HCT116 (cell line): ENCODE measurements around the gene CCNK. TPM values are rescaled to one million over a fixed set of nuclear protein-coding genes. Genes with fewer than 3 reads are reported as not detected.

Experiments
- ATAC-seq: fragments of 200-7000 bp; cut with Tn5 transposase; 2 replicates; pipeline ENCODE4 v1.9.1; 2020; ENCODE audit warnings: mild to moderate bottlenecking, moderate library complexity
- BruUV-seq: library from RNA; stranded (reverse); fragments of 400-500 nt; replicated peaks from 2 replicates; lab custom pipeline; 2021; lab: Mats Ljungman, UMichigan
- CTCF ChIA-PET: fragments of 300-600 bp; sonication (Branson Sonifier 250); formaldehyde crosslinking; loops from one replicate; lab custom pipeline; 2021; ENCODE audit warnings: antibody characterized with exemption; lab: Charles Lee
- POLR2A ChIA-PET: fragments of 300-600, 350-600 bp; sonication (Branson Sonifier 250); formaldehyde crosslinking; loops from one replicate; lab custom pipeline; 2021; ENCODE audit warnings: antibody characterized with exemption; lab: Charles Lee
- RAD21 ChIA-PET, 2 experiments: fragments of 300-600 bp; sonication (Branson Sonifier 250); formaldehyde crosslinking; loops; one replicate each; lab custom pipeline; 2023; ENCODE audit warnings: low total read pairs in 2 of 2; ENCODE audit not compliant: uncharacterized antibody in 2 of 2, unreplicated experiment in 2 of 2, low non-redundant PET in 1 of 2; lab: Charles Lee
- DNase-seq: peaks from one replicate; pipeline ENCODE4 v3.0.0-alpha.2; 2010; ENCODE audit warnings: low read depth, low spot score
- H2AFZ ChIP-seq: fragments of 200-600 bp; shearing (Covaris generic), sonication (generic); 2 replicates; pipeline ENCODE4 v1.6.1; 2017; ENCODE audit warnings: low read depth, mixed run types, mixed read lengths, antibody characterized with exemption, low read length; ENCODE audit not compliant: poor library complexity, severe bottlenecking
- H3K27ac ChIP-seq: 2 replicates; pipeline ENCODE4 v1.5.1; 2012; ENCODE audit warnings: low read depth, low read length
- H3K27me3 ChIP-seq: fragments of 200-600 bp; sonication (generic); 2 replicates; pipeline ENCODE4 v1.6.1; 2016; ENCODE audit warnings: mixed run types, low read length, mixed read lengths; ENCODE audit not compliant: insufficient read depth
- H3K36me3 ChIP-seq, 2 experiments: fragments of 200-500 bp in 1 of 2; fragments of 200-600 bp in 1 of 2; sonication (Bioruptor generic) in 1 of 2; sonication (generic) in 1 of 2; 2 replicates each; pipeline versions ENCODE4 v1.5.1 to v1.6.1; 2014 to 2016; ENCODE audit warnings: low read length in 2 of 2, inconsistent platforms in 1 of 2, mixed read lengths in 1 of 2, mixed run types in 1 of 2; ENCODE audit not compliant: insufficient read depth in 2 of 2, control insufficient read depth in 1 of 2
- H3K4me1 ChIP-seq, 2 experiments: fragments of 200-600 bp in 1 of 2; sonication (generic) in 1 of 2; 2 replicates each; pipeline versions ENCODE4 v1.5.1 to v1.6.1; 2012 to 2017; ENCODE audit warnings: low read length in 2 of 2, inconsistent platforms in 1 of 2, mild to moderate bottlenecking in 1 of 2, mixed read lengths in 1 of 2, mixed run types in 1 of 2, moderate library complexity in 1 of 2; ENCODE audit not compliant: insufficient read depth in 2 of 2, control insufficient read depth in 1 of 2
- H3K4me2 ChIP-seq: fragments of 200-600 bp; sonication (generic); 2 replicates; pipeline ENCODE4 v1.6.1; 2017; ENCODE audit warnings: mixed run types, low read length, mixed read lengths
- H3K4me3 ChIP-seq, 2 experiments: fragments of 200-600 bp in 1 of 2; sonication (generic) in 1 of 2; replicated peaks in 1 of 2; 2 replicates each; pipeline ENCODE4 v1.5.1; 2011 to 2016; ENCODE audit warnings: low read length in 2 of 2, control low read depth in 1 of 2, low read depth in 1 of 2, mild to moderate bottlenecking in 1 of 2, mixed read lengths in 1 of 2, mixed run types in 1 of 2
- H3K79me2 ChIP-seq: fragments of 200-600 bp; sonication (generic); 2 replicates; pipeline ENCODE4 v1.6.1; 2017; ENCODE audit warnings: mild to moderate bottlenecking, mixed run types, low read length, moderate library complexity, mixed read lengths; ENCODE audit not compliant: insufficient read depth
- H3K9ac ChIP-seq: fragments of 200-600 bp; sonication (generic); 2 replicates; pipeline ENCODE4 v1.6.1; 2016; ENCODE audit warnings: low read length, mixed read lengths
- H3K9me2 ChIP-seq: fragments of 200-600 bp; sonication (generic), shearing (Covaris generic); 2 replicates; pipeline ENCODE4 v1.6.1; 2017; ENCODE audit warnings: mixed run types, mild to moderate bottlenecking, moderate library complexity; ENCODE audit not compliant: insufficient read depth
- H3K9me3 ChIP-seq, 2 experiments: fragments of 200-500 bp in 1 of 2; fragments of 200-600 bp in 1 of 2; sonication (Bioruptor generic) in 1 of 2; sonication (generic) in 1 of 2; 2 replicates each; pipeline ENCODE4 v1.6.1; 2014 to 2017; ENCODE audit warnings: low read length in 2 of 2, mixed read lengths in 2 of 2, inconsistent platforms in 1 of 2, low read depth in 1 of 2, mild to moderate bottlenecking in 1 of 2, mixed run types in 1 of 2, moderate library complexity in 1 of 2; ENCODE audit not compliant: control insufficient read depth in 1 of 2, insufficient read depth in 1 of 2
- H4K20me1 ChIP-seq: fragments of 200-600 bp; sonication (generic), shearing (Covaris generic); 2 replicates; pipeline ENCODE4 v1.6.1; 2017; ENCODE audit warnings: mixed run types, mild to moderate bottlenecking, moderate library complexity; ENCODE audit not compliant: insufficient read depth
- ELF1 ChIP-seq: IDR thresholded peaks from 2 replicates; pipeline ENCODE4 v1.6.1; 2012; ENCODE audit warnings: low read depth, borderline replicate concordance
- POLR2A ChIP-seq: IDR thresholded peaks from 2 replicates; pipeline ENCODE4 v1.7.0; 2011; ENCODE audit warnings: borderline replicate concordance; ENCODE audit not compliant: insufficient read depth, insufficient read length; ENCODE audit errors: extremely low read depth
- SRF ChIP-seq: IDR thresholded peaks from 2 replicates; pipeline ENCODE4 v1.6.1; 2012; ENCODE audit warnings: low read depth
- TCF7L2 ChIP-seq: IDR thresholded peaks from 2 replicates; pipeline ENCODE4 v1.7.0; 2011; ENCODE audit warnings: borderline replicate concordance, inconsistent platforms; ENCODE audit not compliant: insufficient read depth, insufficient read length; ENCODE audit errors: extremely low read depth
- intact Hi-C: fragments of 100-400 bp; cut with micrococcal nuclease; formaldehyde crosslinking; loops from 2 replicates; pipeline ENCODE4 v1.10.0; 2022
- total RNA-seq: library from RNA; stranded (reverse); gene quantifications from one replicate; pipeline ENCODE4 v1.2.1, GENCODE V29; 2021; ENCODE audit not compliant: unreplicated experiment
- TF ChIP-seq, protein P1 (sequence below): IDR thresholded peaks from 2 replicates; pipeline ENCODE4 v1.6.1; 2012; ENCODE audit warnings: low read depth

The CCNK gene
- total RNA-seq, 1 experiment from 2014 or later, result 68.2 TPM

DNA sequence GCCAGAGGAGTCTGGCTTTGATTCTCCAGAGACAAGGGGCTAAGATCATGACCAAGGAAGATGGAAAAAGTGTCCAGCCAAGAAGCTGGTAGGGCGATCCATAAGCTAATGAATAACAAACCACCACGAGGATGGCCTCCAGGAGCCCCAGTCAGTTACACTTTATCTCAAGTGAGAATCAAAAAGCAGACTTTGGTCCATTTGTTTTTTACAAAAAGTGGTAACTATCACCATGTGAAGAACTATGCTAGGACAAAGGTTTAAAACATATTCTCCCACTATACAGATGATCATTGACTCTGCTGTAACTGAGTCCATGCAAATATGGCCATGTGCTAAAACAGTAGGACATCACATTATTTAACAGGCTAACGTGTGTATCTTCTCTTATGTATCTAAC is 14.5 kb upstream of the CCNK start:
- POLR2A ChIA-PET, result interaction anchor here (1.4 kb wide), 1 partner anchor 14 kb away, joined by 4 read pairs; the partner anchor contains the start of genes CCNK and SETD3
- H3K4me2 ChIP-seq, result no peak overlapping the region
- intact Hi-C loops, result no loop called here
- RAD21 ChIA-PET, result no interaction called here
- peaks cover 0 to 12% of the 10 kb centered on the region in 2 experiments; a peak in 2 of 4 replicates for H3K36me3 ChIP-seq
- BruUV-seq, result no TSS peak
- TF ChIP-seq SRF, result no peak
- TF ChIP-seq POLR2A, result no peak
- TF ChIP-seq, protein P1, sequence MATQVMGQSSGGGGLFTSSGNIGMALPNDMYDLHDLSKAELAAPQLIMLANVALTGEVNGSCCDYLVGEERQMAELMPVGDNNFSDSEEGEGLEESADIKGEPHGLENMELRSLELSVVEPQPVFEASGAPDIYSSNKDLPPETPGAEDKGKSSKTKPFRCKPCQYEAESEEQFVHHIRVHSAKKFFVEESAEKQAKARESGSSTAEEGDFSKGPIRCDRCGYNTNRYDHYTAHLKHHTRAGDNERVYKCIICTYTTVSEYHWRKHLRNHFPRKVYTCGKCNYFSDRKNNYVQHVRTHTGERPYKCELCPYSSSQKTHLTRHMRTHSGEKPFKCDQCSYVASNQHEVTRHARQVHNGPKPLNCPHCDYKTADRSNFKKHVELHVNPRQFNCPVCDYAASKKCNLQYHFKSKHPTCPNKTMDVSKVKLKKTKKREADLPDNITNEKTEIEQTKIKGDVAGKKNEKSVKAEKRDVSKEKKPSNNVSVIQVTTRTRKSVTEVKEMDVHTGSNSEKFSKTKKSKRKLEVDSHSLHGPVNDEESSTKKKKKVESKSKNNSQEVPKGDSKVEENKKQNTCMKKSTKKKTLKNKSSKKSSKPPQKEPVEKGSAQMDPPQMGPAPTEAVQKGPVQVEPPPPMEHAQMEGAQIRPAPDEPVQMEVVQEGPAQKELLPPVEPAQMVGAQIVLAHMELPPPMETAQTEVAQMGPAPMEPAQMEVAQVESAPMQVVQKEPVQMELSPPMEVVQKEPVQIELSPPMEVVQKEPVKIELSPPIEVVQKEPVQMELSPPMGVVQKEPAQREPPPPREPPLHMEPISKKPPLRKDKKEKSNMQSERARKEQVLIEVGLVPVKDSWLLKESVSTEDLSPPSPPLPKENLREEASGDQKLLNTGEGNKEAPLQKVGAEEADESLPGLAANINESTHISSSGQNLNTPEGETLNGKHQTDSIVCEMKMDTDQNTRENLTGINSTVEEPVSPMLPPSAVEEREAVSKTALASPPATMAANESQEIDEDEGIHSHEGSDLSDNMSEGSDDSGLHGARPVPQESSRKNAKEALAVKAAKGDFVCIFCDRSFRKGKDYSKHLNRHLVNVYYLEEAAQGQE, result no peak
- no peak for TF ChIP-seq TCF7L2
- no peak for TF ChIP-seq ELF1
- no peak overlapping the region for H3K27ac ChIP-seq
- H3K4me1 ChIP-seq, result 0 out of 4 replicates have a peak, but pooled peaks cover 0 to 4% of the 10 kb centered on the region in 2 experiments
- H3K9ac ChIP-seq, result no peak overlapping the region
- ATAC-seq (no peak), DNase-seq (no peak)
- CTCF ChIA-PET, result no interaction called here
- H3K79me2 ChIP-seq, result peaks cover 44% of the 10 kb centered on the region
- H3K27me3 ChIP-seq, result no peaks in the 10 kb centered on the region
- no peaks in the 10 kb centered on the region for H3K9me2 ChIP-seq
- H2AFZ ChIP-seq, result no peak overlapping the region
- no peak overlapping the region for H3K4me3 ChIP-seq
- no peaks in the 10 kb centered on the region for H3K9me3 ChIP-seq
- H4K20me1 ChIP-seq, result no peaks in the 10 kb centered on the region
